ENCODE results near the gene TMEM181. TPM values are rescaled to one million over a fixed set of nuclear protein-coding genes. Genes with fewer than 3 reads are reported as not detected.

Gene TMEM181
- total and polyA plus RNA-seq, 2 of the 13 experiments (the other 11 are each of a cell fraction or from before 2014, with no cell fraction given) = 59.1 to 108 TPM

DNA sequence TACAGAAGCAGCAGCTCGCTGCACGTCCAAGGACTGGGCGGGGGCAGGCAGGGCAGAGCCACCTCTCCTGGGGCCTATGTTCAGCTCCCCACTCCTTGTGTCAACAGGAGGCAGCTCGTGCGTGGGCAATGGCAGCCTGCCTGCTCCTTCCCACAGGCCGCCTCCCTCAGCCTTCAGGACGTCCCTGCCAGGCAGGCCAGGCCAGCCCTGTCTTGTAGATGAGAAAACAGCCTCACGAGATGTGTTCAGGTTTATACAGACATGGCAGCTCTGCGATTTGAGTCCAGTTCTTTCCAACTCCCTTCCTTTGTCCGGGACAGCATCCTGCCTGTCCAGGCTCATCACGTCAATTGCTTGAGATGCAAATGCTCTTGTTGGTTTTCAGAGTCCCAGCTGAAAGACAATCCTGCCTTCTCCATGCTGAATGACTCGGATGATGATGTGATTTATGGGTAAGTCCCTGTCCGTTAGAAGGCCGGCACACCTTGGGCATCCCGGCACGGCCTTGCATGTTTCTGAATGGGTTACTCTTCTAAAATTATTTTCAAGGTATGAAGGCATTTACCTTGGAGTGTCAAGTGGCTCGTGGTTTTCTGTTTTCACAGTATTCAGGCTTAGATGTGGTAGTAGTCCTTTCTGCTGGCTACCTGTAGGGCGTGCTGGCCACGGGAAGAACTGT lies 71.2 kb downstream of the TMEM181 start:
- ATAC-seq (no peak; the same call in 2 of the 3 replicates), FAIRE-seq (no peak), DNase-seq (ENCODE audit: low spot score) (no peak)
- ChIA-PET POLR2A (no interaction called here), CTCF (ENCODE audit: low intra/inter-chr PET ratio, low total read pairs) (no interaction called here)
- H3K4me3 ChIP-seq (replicated peaks in 1 of 3; ENCODE audit: insufficient read depth in 1 of 3, low read depth in 2 of 3, low read length in 3 of 3) = no peak overlapping the region
- H3K4me1 ChIP-seq (ENCODE audit: insufficient read depth, low read length) = peaks cover 56% of the 10 kb centered on the region
- intact Hi-C loops (cut with micrococcal nuclease; ENCODE audit: unreplicated experiment) = no loop called here
- peaks cover 34% of the 10 kb centered on the region for H4K20me1 ChIP-seq (ENCODE audit: insufficient read depth, low read length)
- H3K9me3 ChIP-seq (ENCODE audit: low read length) = no peaks in the 10 kb centered on the region
- no peak overlapping the region for H3K4me2 ChIP-seq (ENCODE audit: low read depth, low read length)
- no peak overlapping the region for H3K9ac ChIP-seq (ENCODE audit: insufficient read depth, low read depth, low read length)
- H3K27ac ChIP-seq (ENCODE audit: extremely low read length, insufficient read depth, low read length) = no peak overlapping the region
- H3K79me2 ChIP-seq (ENCODE audit: insufficient read depth, low read length) = no peaks in the 10 kb centered on the region
- BruUV-seq (replicated peaks) = no TSS peak
- no peak overlapping the region for H2AFZ ChIP-seq (ENCODE audit: low read length)
- no peaks in the 10 kb centered on the region for H3K27me3 ChIP-seq (ENCODE audit: control insufficient read depth in 1 of 2, insufficient read depth in 2 of 2, low read length in 2 of 2)
- in situ Hi-C loops (cut with HindIII; ENCODE audit: extremely low pct_ligation_motif_present, low pct_unique_long_range_greater_than_20kb) = no loop called here
- H3K36me3 ChIP-seq (replicated peaks in 1 of 2; ENCODE audit: control insufficient read depth in 1 of 2, insufficient read depth in 2 of 2, low read length in 2 of 2) = peaks cover 55 to 81% of the 10 kb centered on the region in 2 experiments
- 91% methylated on average over 19 of the region's 19 CpGs for WGBS (ENCODE audit: low lambda C conversion rate)
- TF ChIP-seq ZNF777 (CRISPR knock-in tag; IDR thresholded peaks at IDR 0.05) (no peak), ZNF101 (CRISPR knock-in tag; IDR thresholded peaks at IDR 0.05; ENCODE audit: borderline replicate concordance, low read depth) (no peak), ZNF687 (CRISPR knock-in tag; IDR thresholded peaks at IDR 0.05) (peak; percentile 24), ZNF333 (CRISPR knock-in tag; IDR thresholded peaks at IDR 0.05; ENCODE audit: borderline replicate concordance) (0 out of 2 replicates have a peak, but pooled peaks have one; percentile 21), SIX4 (CRISPR knock-in tag; IDR thresholded peaks at IDR 0.05) (no peak), ZNF839 (CRISPR knock-in tag; IDR thresholded peaks at IDR 0.05; ENCODE audit: borderline replicate concordance) (0 out of 2 replicates have a peak, but pooled peaks have one; percentile 9), AGO2 (optimal IDR thresholded peaks at IDR 0.05; ENCODE audit: low read depth, low read length) (peak; percentile 48), ZNF749 (CRISPR knock-in tag; IDR thresholded peaks at IDR 0.05; ENCODE audit: borderline replicate concordance) (no peak), RBM22 (optimal IDR thresholded peaks at IDR 0.05; ENCODE audit: low read length) (peak; percentile 72), RXRA (CRISPR knock-in tag; IDR thresholded peaks at IDR 0.05) (no peak), XRCC5 (optimal IDR thresholded peaks at IDR 0.05; ENCODE audit: low read length) (no peak), TCF7 (IDR thresholded peaks at IDR 0.05; ENCODE audit: low read depth) (no peak), PPARG (CRISPR knock-in tag; conservative IDR thresholded peaks at IDR 0.05) (no peak), SNAI1 (CRISPR knock-in tag; IDR thresholded peaks at IDR 0.05; ENCODE audit: borderline replicate concordance) (no peak), SMAD9 (CRISPR knock-in tag; IDR thresholded peaks at IDR 0.05) (no peak), NKX3-1 (CRISPR knock-in tag; IDR thresholded peaks at IDR 0.05) (no peak), ZNF143 (CRISPR knock-in tag; IDR thresholded peaks at IDR 0.05) (no peak)
- TF ChIP-seq, protein P1, sequence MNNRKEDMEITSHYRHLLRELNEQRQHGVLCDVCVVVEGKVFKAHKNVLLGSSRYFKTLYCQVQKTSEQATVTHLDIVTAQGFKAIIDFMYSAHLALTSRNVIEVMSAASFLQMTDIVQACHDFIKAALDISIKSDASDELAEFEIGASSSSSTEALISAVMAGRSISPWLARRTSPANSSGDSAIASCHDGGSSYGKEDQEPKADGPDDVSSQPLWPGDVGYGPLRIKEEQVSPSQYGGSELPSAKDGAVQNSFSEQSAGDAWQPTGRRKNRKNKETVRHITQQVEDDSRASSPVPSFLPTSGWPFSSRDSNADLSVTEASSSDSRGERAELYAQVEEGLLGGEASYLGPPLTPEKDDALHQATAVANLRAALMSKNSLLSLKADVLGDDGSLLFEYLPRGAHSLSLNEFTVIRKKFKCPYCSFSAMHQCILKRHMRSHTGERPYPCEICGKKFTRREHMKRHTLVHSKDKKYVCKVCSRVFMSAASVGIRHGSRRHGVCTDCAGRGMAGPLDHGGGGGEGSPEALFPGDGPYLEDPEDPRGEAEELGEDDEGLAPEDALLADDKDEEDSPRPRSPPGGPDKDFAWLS (CRISPR knock-in tag; IDR thresholded peaks at IDR 0.05; ENCODE audit: borderline replicate concordance) = no peak
- TF ChIP-seq, protein P2, sequence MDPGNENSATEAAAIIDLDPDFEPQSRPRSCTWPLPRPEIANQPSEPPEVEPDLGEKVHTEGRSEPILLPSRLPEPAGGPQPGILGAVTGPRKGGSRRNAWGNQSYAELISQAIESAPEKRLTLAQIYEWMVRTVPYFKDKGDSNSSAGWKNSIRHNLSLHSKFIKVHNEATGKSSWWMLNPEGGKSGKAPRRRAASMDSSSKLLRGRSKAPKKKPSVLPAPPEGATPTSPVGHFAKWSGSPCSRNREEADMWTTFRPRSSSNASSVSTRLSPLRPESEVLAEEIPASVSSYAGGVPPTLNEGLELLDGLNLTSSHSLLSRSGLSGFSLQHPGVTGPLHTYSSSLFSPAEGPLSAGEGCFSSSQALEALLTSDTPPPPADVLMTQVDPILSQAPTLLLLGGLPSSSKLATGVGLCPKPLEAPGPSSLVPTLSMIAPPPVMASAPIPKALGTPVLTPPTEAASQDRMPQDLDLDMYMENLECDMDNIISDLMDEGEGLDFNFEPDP (CRISPR knock-in tag; conservative IDR thresholded peaks at IDR 0.05) = no peak

All from HepG2 (cell line).